GM12878 (cell line): ENCODE measurements around the gene KRT34. TPM values are rescaled to one million over a fixed set of nuclear protein-coding genes. Genes with fewer than 3 reads are reported as not detected.

ENCODE experiments used
- ATAC-seq: fragments of 200-7000 bp; cut with Tn5 transposase; 3 replicates; pipeline ENCODE4 v1.9.1; 2020; ENCODE audit warnings: mild to moderate bottlenecking, moderate library complexity
- BruUV-seq: library from RNA; stranded (reverse); fragments of 400-500 nt; replicated peaks from 2 replicates; lab custom pipeline; 2021; lab: Mats Ljungman, UMichigan
- CTCF ChIA-PET: fragments of 300-600 bp; sonication (Branson Sonifier 250); formaldehyde crosslinking; extraction: SDS; loops from one replicate; lab custom pipeline; 2021; ENCODE audit warnings: inconsistent platforms; lab: Yijun Ruan, JAX
- POLR2A ChIA-PET: fragments of 350-600 bp; formaldehyde crosslinking; extraction: SDS; loops from one replicate; lab custom pipeline; 2021; ENCODE audit warnings: inconsistent platforms; lab: Charles Lee
- RAD21 ChIA-PET: fragments of 300-600 bp; sonication (Branson Sonifier 250); formaldehyde crosslinking; loops from one replicate; lab custom pipeline; 2023; ENCODE audit warnings: antibody characterized with exemption; ENCODE audit not compliant: unreplicated experiment; lab: Charles Lee
- SMC1A ChIA-PET: fragments of 300-600 bp; sonication (Branson Sonifier 250); formaldehyde crosslinking; loops from one replicate; lab custom pipeline; 2023; ENCODE audit not compliant: unreplicated experiment, uncharacterized antibody; lab: Charles Lee
- DNase-seq: peaks from one replicate; pipeline ENCODE4 v3.0.0-alpha.2; 2011; ENCODE audit warnings: low read depth, low spot score
- FAIRE-seq: peaks from 3 replicates; lab custom pipeline; 2011; peaks lifted over from hg19 to GRCh38; lab: Jason Lieb, UNC
- H2AFZ ChIP-seq: 2 replicates; pipeline ENCODE4 v1.6.0; 2011; ENCODE audit warnings: low read depth, low read length, control low read depth; ENCODE audit not compliant: control insufficient read depth
- H3K27ac ChIP-seq: 2 replicates; pipeline ENCODE4 v1.5.1; 2011; ENCODE audit warnings: control low read depth; ENCODE audit not compliant: control insufficient read depth, insufficient read depth
- H3K27me3 ChIP-seq, 2 experiments: replicated peaks in 1 of 2; 2 replicates each; pipeline versions ENCODE4 v1.6.0 to v1.6.1; 2011; ENCODE audit warnings: low read length in 1 of 2; ENCODE audit not compliant: control insufficient read depth in 2 of 2, insufficient read depth in 2 of 2
- H3K36me3 ChIP-seq, 2 experiments: 2 replicates each; pipeline ENCODE4 v1.5.1; 2011; ENCODE audit warnings: low read length in 1 of 2; ENCODE audit not compliant: control insufficient read depth in 2 of 2, insufficient read depth in 2 of 2
- H3K4me1 ChIP-seq: 2 replicates; pipeline ENCODE4 v1.6.1; 2011; ENCODE audit warnings: mild to moderate bottlenecking, low read length, moderate library complexity, mixed read lengths; ENCODE audit not compliant: control insufficient read depth, insufficient read depth
- H3K4me2 ChIP-seq: 2 replicates; pipeline ENCODE4 v1.6.0; 2011; ENCODE audit warnings: control low read depth; ENCODE audit not compliant: control insufficient read depth, insufficient read depth
- H3K4me3 ChIP-seq: fragments of 200-600 bp; sonication (generic); 2 replicates; pipeline ENCODE4 v1.5.1; 2016
- H3K79me2 ChIP-seq: 2 replicates; pipeline ENCODE4 v1.6.0; 2011; ENCODE audit warnings: low read length; ENCODE audit not compliant: control insufficient read depth, insufficient read depth
- H3K9ac ChIP-seq: 2 replicates; pipeline ENCODE4 v1.8.0; 2011; ENCODE audit warnings: low read length, control low read depth, mixed read lengths; ENCODE audit not compliant: control insufficient read depth, insufficient read depth
- H3K9me3 ChIP-seq: replicated peaks from 3 replicates; pipeline ENCODE4 v1.5.1; 2011; ENCODE audit warnings: mild to moderate bottlenecking, low read length; ENCODE audit not compliant: control insufficient read depth, insufficient read depth
- H4K20me1 ChIP-seq: 2 replicates; pipeline ENCODE4 v1.6.0; 2011; ENCODE audit not compliant: control insufficient read depth, insufficient read depth
- DPF2 ChIP-seq: fragments of 450-650 bp; IDR thresholded peaks from 2 replicates; pipeline ENCODE4 v1.6.1; 2017; ENCODE audit warnings: mild to moderate bottlenecking
- EED ChIP-seq: sonication (generic); IDR thresholded peaks from 2 replicates; pipeline ENCODE4 v1.6.1; 2016; ENCODE audit warnings: antibody characterized with exemption, low read depth
- ESRRA ChIP-seq: IDR thresholded peaks from 2 replicates; pipeline ENCODE4 v1.6.1; 2012; ENCODE audit warnings: mild to moderate bottlenecking, low read length, improper control_type of control experiment
- FOXK2 ChIP-seq: fragments of 450-650 bp; IDR thresholded peaks from 2 replicates; pipeline ENCODE4 v1.6.1; 2017; ENCODE audit warnings: mild to moderate bottlenecking, moderate library complexity
- IKZF1 ChIP-seq: fragments of 450-650 bp; conservative IDR thresholded peaks from 2 replicates; pipeline ENCODE4 v1.6.1; 2017; ENCODE audit warnings: antibody characterized with exemption, mild to moderate bottlenecking
- IKZF2 ChIP-seq, 2 experiments: fragments of 450-650 bp; IDR thresholded peaks; 2 replicates each; pipeline ENCODE4 v1.6.1; 2017; ENCODE audit warnings: mild to moderate bottlenecking in 2 of 2, moderate library complexity in 2 of 2
- MEF2B ChIP-seq: fragments of 450-650 bp; IDR thresholded peaks from 2 replicates; pipeline ENCODE4 v1.6.1; 2018; ENCODE audit warnings: mild to moderate bottlenecking, moderate library complexity; ENCODE audit not compliant: partially characterized antibody, poor library complexity, severe bottlenecking
- MTA2 ChIP-seq: fragments of 450-650 bp; IDR thresholded peaks from 2 replicates; pipeline ENCODE4 v1.6.1; 2016; ENCODE audit warnings: low read depth, mild to moderate bottlenecking, moderate library complexity
- RAD51 ChIP-seq: fragments of 450-650 bp; IDR thresholded peaks from 2 replicates; pipeline ENCODE4 v1.6.1; 2016; ENCODE audit warnings: moderate library complexity, mild to moderate bottlenecking, inconsistent platforms
- ZNF24 ChIP-seq: fragments of 450-650 bp; IDR thresholded peaks from 2 replicates; pipeline ENCODE4 v1.6.1; 2017; ENCODE audit warnings: antibody characterized with exemption, mild to moderate bottlenecking
- ZNF622 ChIP-seq: fragments of 450-650 bp; IDR thresholded peaks from 2 replicates; pipeline ENCODE4 v1.6.1; 2017; ENCODE audit warnings: mild to moderate bottlenecking, inconsistent platforms
- ZNF687 ChIP-seq: fragments of 450-650 bp; IDR thresholded peaks from 2 replicates; pipeline ENCODE4 v1.6.1; 2017; ENCODE audit warnings: mild to moderate bottlenecking, moderate library complexity
- WGBS: methylation state at CpG from one replicate; pipeline ENCODE4 v1.1.6; 2016; ENCODE audit warnings: low lambda C conversion rate; ENCODE audit not compliant: insufficient replicate concordance, insufficient coverage; ENCODE audit errors: missing lambda C conversion rate; 5-methylcytosine and 5-hydroxymethylcytosine counted together
- in situ Hi-C: fragments of 300-500 bp; cut with MboI; formaldehyde crosslinking; loops from 9 replicates; pipeline ENCODE4 v1.14.3; 2018; ENCODE audit warnings: mixed read lengths
- intact Hi-C: fragments of 100-400 bp; cut with micrococcal nuclease; formaldehyde crosslinking; loops from one replicate; pipeline ENCODE4 v1.14.2; 2022; ENCODE audit not compliant: unreplicated experiment
- polyA plus RNA-seq, 11 experiments: library from polyadenylated mRNA; depleted of rRNA in 4 of 11; unstranded in 6 of 11; stranded (reverse) in 5 of 11; fragments of >200 nt; fragmentation: Nextera tagmentation in 4 of 11; fragmentation: Illumina TruSeq in 1 of 11; extraction: Ambion mirVana in 4 of 11; extraction: Trizol in 1 of 11; gene quantifications; 1 replicate in 1 of 11; 2 replicates in 10 of 11; pipeline versions ENCODE4 v1.2.1 to v1.2.3, GENCODE V29; 2011 to 2016; ENCODE audit warnings: inconsistent platforms in 2 of 11, missing spikeins in 2 of 11, low read depth in 1 of 11
- total RNA-seq, 4 experiments: library from RNA; depleted of rRNA in 3 of 4; stranded (reverse); fragments of >200 nt in 3 of 4; fragmentation: Illumina TruSeq in 1 of 4; extraction: Trizol in 1 of 4; gene quantifications; 2 replicates each; pipeline versions ENCODE4 v1.2.1 to v1.2.3, GENCODE V29; 2013 to 2021
- TF ChIP-seq, protein P1 (sequence below): IDR thresholded peaks from 2 replicates; pipeline ENCODE4 v1.6.1; 2011; ENCODE audit warnings: low read depth, mild to moderate bottlenecking, low read length, moderate library complexity, borderline replicate concordance; ENCODE audit errors: extremely low read depth

Gene KRT34
- total and polyA plus RNA-seq, 10 of the 15 experiments (the other 5 are each of a cell fraction or from before 2014, with no cell fraction given) = not detected

- H3K36me3 ChIP-seq = no peaks in the 10 kb centered on the region; a peak in 1 of 4 replicates
- H3K4me3 ChIP-seq = 0 out of 2 replicates have a peak overlapping the region, but pooled peaks have one; percentile 5
- H3K79me2 ChIP-seq = no peaks in the 10 kb centered on the region
- H3K4me1 ChIP-seq = peaks cover 28% of the 10 kb centered on the region
- no peak overlapping the region for H2AFZ ChIP-seq
- no peak overlapping the region for H3K9ac ChIP-seq
- POLR2A ChIA-PET = interaction anchor here (0.6 kb wide), 1 partner anchor 91 kb away, joined by 4 read pairs; no protein-coding TSS in a partner anchor
- H3K9me3 ChIP-seq = peaks cover 4% of the 10 kb centered on the region; the same call in 2 of the 3 replicates
- H4K20me1 ChIP-seq = no peaks in the 10 kb centered on the region; the same call in 1 of the 2 replicates
- RAD21 ChIA-PET = interaction anchor here (2.4 kb wide), 1 partner anchor 20 kb away, joined by 8 read pairs; no protein-coding TSS in a partner anchor
- ATAC-seq = peak; percentile 63
- H3K4me2 ChIP-seq = peak overlapping the region; percentile 19; the same call in 1 of the 2 replicates
- FAIRE-seq = peak; percentile 23
- TF ChIP-seq ZNF687 (no peak), DPF2 (no peak), MEF2B (no peak), ESRRA (no peak), ZNF24 (peak; percentile 44; the same call in 1 of the 2 replicates), EED (no peak), RAD51 (no peak), FOXK2 (no peak), IKZF2 (IDR thresholded peaks at IDR 0.05) (no peak), ZNF622 (no peak), IKZF1 (no peak), MTA2 (0 out of 2 replicates have a peak, but pooled peaks have one; percentile 4)
- TF ChIP-seq, protein P1, sequence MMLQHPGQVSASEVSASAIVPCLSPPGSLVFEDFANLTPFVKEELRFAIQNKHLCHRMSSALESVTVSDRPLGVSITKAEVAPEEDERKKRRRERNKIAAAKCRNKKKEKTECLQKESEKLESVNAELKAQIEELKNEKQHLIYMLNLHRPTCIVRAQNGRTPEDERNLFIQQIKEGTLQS = no peak
- TF ChIP-seq, all 136 proteins: peak for 2
- intact Hi-C loops (no loop called here), in situ Hi-C loops (no loop called here)
- DNase-seq = peak; percentile 41
- ChIA-PET SMC1A (interaction anchor here (1.7 kb wide), 1 partner anchor 738 kb away, joined by 3 read pairs; no protein-coding TSS in a partner anchor), CTCF (interaction anchor here (1.3 to 2.6 kb wide), 3 partner anchors 19 to 322 kb away, joined by 4 to 6 read pairs (median 4); no protein-coding TSS in a partner anchor)
- 5% methylated on average over 7 of the region's 7 CpGs for whole genome bisulfite sequencing
- H3K27me3 ChIP-seq = no peaks in the 10 kb centered on the region
- peak overlapping the region; percentile 37; the same call in 1 of the 2 replicates for H3K27ac ChIP-seq
- BruUV-seq = no TSS peak
These were observed 40.9 kb downstream of the KRT34 start for GRCh38 chr17:41340934-41341861.
